Measurements from ENCODE around the gene FAN1. TPM values are rescaled to one million over a fixed set of nuclear protein-coding genes. Genes with fewer than 3 reads are reported as not detected.

Gene FAN1
- total RNA-seq (10 to 100 TPM; 13.5 to 27.5 (median 25.2) TPM), polyA plus RNA-seq (10 to 100 TPM; 12.4 to 64.2 (median 13.5) TPM)
- long read RNA-seq, donor 1, full-length matches to known transcripts = 23 of 44 reads
- long read RNA-seq, donor 1, partial matches to known transcripts = 4 of 44 reads
- long read RNA-seq, donor 1, other reads (novel, unspliced or antisense) = 17 of 44 reads
- long read RNA-seq, donor 2, full-length matches to known transcripts = 33 of 86 reads
- long read RNA-seq, donor 2, partial matches to known transcripts = 19 of 86 reads
- long read RNA-seq, donor 2, other reads (novel, unspliced or antisense) = 34 of 86 reads

GRCh38 chr15:30903497-30904187, at the start of gene FAN1:
Gene FAN1 (plus strand): TSS chr15:30903915. CDS start chr15:30904664, 749 bp downstream.
- no peaks in the 10 kb centered on the region for H3K9me3 ChIP-seq
- H3K27ac ChIP-seq = peak within 1 kb of the TSS; percentile 89
- TF ChIP-seq CTCF (IDR thresholded peaks at IDR 0.05) = no peak
- intact Hi-C loops (cut with DNase I) = loop anchor here (5.0 kb wide), 3 partner anchors 59 to 224 kb away; partner anchors contain the start of gene MTMR10 (in 1 of the 2)
- peak within 1 kb of the TSS; percentile 86 for H3K4me3 ChIP-seq
- DNase-seq (peak; percentile 79 to 92), ATAC-seq (peak; percentile 98 to 99 (median 98))
- peaks cover 27% of the 10 kb centered on the region for H3K4me1 ChIP-seq
- peaks cover under 1 to 15% of the 10 kb centered on the region in 2 donors for H3K36me3 ChIP-seq (ENCODE audit: insufficient read depth in 1 of 2, low read depth in 1 of 2)
- WGBS, 3 donors = 0 to 1% (median 0%) methylated on average over 65 of the region's 65 CpGs
- no peaks in the 10 kb centered on the region for H3K27me3 ChIP-seq (ENCODE audit: insufficient read depth in 3 of 3, low read length in 2 of 3)

GRCh38 chr15:30859091-30859874, 44.4 kb upstream of the FAN1 start:
- no peaks in the 10 kb centered on the region for H3K36me3 ChIP-seq (ENCODE audit: insufficient read depth in 1 of 2, low read depth in 1 of 2)
- H3K4me1 ChIP-seq = no peaks in the 10 kb centered on the region
- ATAC-seq (no peak), DNase-seq (no peak)
- no peaks in the 10 kb centered on the region for H3K9me3 ChIP-seq
- H3K4me3 ChIP-seq = no peak overlapping the region
- no peak overlapping the region for H3K27ac ChIP-seq
- H3K27me3 ChIP-seq (ENCODE audit: insufficient read depth in 3 of 3, low read length in 2 of 3) = no peaks in the 10 kb centered on the region
- intact Hi-C loops (cut with DNase I) = no loop called here
- 28 to 34% (median 32%) methylated on average over 7 of the region's 7 CpGs for WGBS, 3 donors
- TF ChIP-seq CTCF (IDR thresholded peaks at IDR 0.05) = peak; percentile 46

- Histone ChIP-seq H3K36me3 (ENCODE audit: insufficient read depth in 1 of 2, low read depth in 1 of 2) (no peaks in the 10 kb centered on the region), H3K4me3 (no peak overlapping the region), H3K4me1 (no peaks in the 10 kb centered on the region), H3K27me3 (ENCODE audit: insufficient read depth in 3 of 3, low read length in 2 of 3) (no peaks in the 10 kb centered on the region), H3K27ac (no peak overlapping the region), H3K9me3 (no peaks in the 10 kb centered on the region)
- intact Hi-C loops (cut with DNase I) = no loop called here
- DNase-seq (no peak), ATAC-seq (no peak)
- no peak for TF ChIP-seq CTCF (IDR thresholded peaks at IDR 0.05)
These were observed 38.5 kb upstream of the FAN1 start for GRCh38 chr15:30865257-30865656.

- WGBS, 3 donors = 61 to 69% (median 63%) methylated on average over 1 of the region's 1 CpG
- H3K4me3 ChIP-seq = no peak overlapping the region
- H3K9me3 ChIP-seq = no peaks in the 10 kb centered on the region
- intact Hi-C loops (cut with DNase I) = no loop called here
- no peaks in the 10 kb centered on the region for H3K4me1 ChIP-seq
- no peaks in the 10 kb centered on the region for H3K36me3 ChIP-seq (ENCODE audit: insufficient read depth in 1 of 2, low read depth in 1 of 2)
- no peaks in the 10 kb centered on the region for H3K27me3 ChIP-seq (ENCODE audit: insufficient read depth in 3 of 3, low read length in 2 of 3)
- DNase-seq = no peak
- TF ChIP-seq CTCF (IDR thresholded peaks at IDR 0.05) = no peak
- no peak overlapping the region for H3K27ac ChIP-seq
- no peak for ATAC-seq
These were observed 33.0 kb upstream of the FAN1 start for GRCh38 chr15:30870681-30871080.
